BE2C (cell line): ENCODE data around the gene CCNI.

Experiments used
- DNase-seq: peaks from one replicate; pipeline ENCODE4 v3.0.0-alpha.2; 2020
- H3K27me3 ChIP-seq: fragments of 250-450 bp; sonication (Bioruptor Pico); 2 replicates; pipeline ENCODE4 v1.5.1; 2020; ENCODE audit warnings: mild to moderate bottlenecking
- H3K36me3 ChIP-seq: fragments of 250-450 bp; sonication (Bioruptor Pico); 2 replicates; pipeline ENCODE4 v1.5.1; 2020; ENCODE audit warnings: mild to moderate bottlenecking
- H3K4me1 ChIP-seq: fragments of 250-450 bp; sonication (Bioruptor Pico); 2 replicates; pipeline ENCODE4 v1.5.1; 2020
- H3K4me3 ChIP-seq: 2 replicates; pipeline ENCODE4 v1.5.1; 2011; ENCODE audit warnings: low read depth, low read length
- H3K9me3 ChIP-seq: fragments of 250-450 bp; sonication (Bioruptor Pico); 2 replicates; pipeline ENCODE4 v1.5.1; 2020
- CTCF ChIP-seq: IDR thresholded peaks from 2 replicates; pipeline ENCODE4 v1.5.1; 2012; ENCODE audit warnings: mild to moderate bottlenecking, low read depth, low read length

Gene CCNI

GRCh38 chr4:77001907-77002306, 73.9 kb downstream of the CCNI start:
- DNase-seq, result no peak
- no peak for TF ChIP-seq CTCF
- H3K4me1 ChIP-seq, result no peaks in the 10 kb centered on the region
- H3K36me3 ChIP-seq, result peaks cover 51% of the 10 kb centered on the region
- no peaks in the 10 kb centered on the region for H3K9me3 ChIP-seq
- H3K27me3 ChIP-seq, result no peaks in the 10 kb centered on the region
- no peak overlapping the region for H3K4me3 ChIP-seq

- Histone ChIP-seq H3K36me3 (peaks cover 36% of the 10 kb centered on the region), H3K4me3 (no peak overlapping the region), H3K27me3 (no peaks in the 10 kb centered on the region), H3K9me3 (no peaks in the 10 kb centered on the region), H3K4me1 (no peaks in the 10 kb centered on the region)
- no peak for DNase-seq
- no peak for TF ChIP-seq CTCF
These were observed 77.4 kb downstream of the CCNI start for GRCh38 chr4:76998251-76998901.

- no peak for DNase-seq
- no peak for TF ChIP-seq CTCF
- Histone ChIP-seq H3K4me3 (no peak overlapping the region), H3K9me3 (no peaks in the 10 kb centered on the region), H3K27me3 (no peaks in the 10 kb centered on the region), H3K36me3 (peaks cover 36% of the 10 kb centered on the region), H3K4me1 (no peaks in the 10 kb centered on the region)
These were observed 78.3 kb downstream of the CCNI start for GRCh38 chr4:76997532-76997931.
